Glutamatergic neuron (in vitro differentiated cells): ENCODE data around the gene PPP3R1. TPM values are rescaled to one million over a fixed set of nuclear protein-coding genes. Genes with fewer than 3 reads are reported as not detected.

Source experiments
- DNase-seq: peaks from one replicate; pipeline ENCODE4 v3.0.0; 2022
- H3K27ac Mint-ChIP-seq: one replicate; pipeline ENCODE4 v1.8.0; 2020; ENCODE audit warnings: mild to moderate bottlenecking, mixed read lengths, inconsistent platforms; ENCODE audit not compliant: unreplicated experiment
- H3K27me3 Mint-ChIP-seq: one replicate; pipeline ENCODE4 v1.8.0; 2020; ENCODE audit warnings: mild to moderate bottlenecking, moderate library complexity, mixed read lengths, inconsistent platforms; ENCODE audit not compliant: unreplicated experiment
- H3K36me3 Mint-ChIP-seq: one replicate; pipeline ENCODE4 v1.8.0; 2020; ENCODE audit warnings: mild to moderate bottlenecking, mixed read lengths, inconsistent platforms; ENCODE audit not compliant: unreplicated experiment
- H3K4me1 Mint-ChIP-seq: one replicate; pipeline ENCODE4 v1.8.0; 2020; ENCODE audit warnings: mild to moderate bottlenecking, low read depth, mixed read lengths, inconsistent platforms; ENCODE audit not compliant: unreplicated experiment
- H3K4me3 Mint-ChIP-seq: one replicate; pipeline ENCODE4 v1.8.0; 2020; ENCODE audit warnings: mild to moderate bottlenecking, mixed read lengths, inconsistent platforms; ENCODE audit not compliant: unreplicated experiment
- H3K9me3 Mint-ChIP-seq: one replicate; pipeline ENCODE4 v1.8.0; 2020; ENCODE audit warnings: mild to moderate bottlenecking, moderate library complexity, mixed read lengths, inconsistent platforms; ENCODE audit not compliant: unreplicated experiment
- CTCF ChIP-seq: fragments of 200-600 bp; sonication (generic); IDR thresholded peaks from one replicate; pipeline ENCODE4 v1.5.0; 2021; ENCODE audit not compliant: partially characterized antibody, unreplicated experiment
- total RNA-seq: library from RNA; stranded (reverse); fragmentation: NEBNext Ultra II Directional; extraction: Animal tissue kit (Norgen Biotek cat#: 25700); gene quantifications from one replicate; pipeline ENCODE4 v1.2.1, GENCODE V29; 2021; ENCODE audit not compliant: unreplicated experiment

PPP3R1 gene
- total RNA-seq, 1 donor from 2014 or later, result 53.4 TPM

- no peaks in the 10 kb centered on the region for H3K9me3 Mint-ChIP-seq
- no peak for TF ChIP-seq CTCF
- H3K4me1 Mint-ChIP-seq, result peaks cover 20% of the 10 kb centered on the region
- no peak overlapping the region for H3K27ac Mint-ChIP-seq
- no peak for DNase-seq
- H3K36me3 Mint-ChIP-seq, result no peaks in the 10 kb centered on the region
- H3K4me3 Mint-ChIP-seq, result no peak overlapping the region
- H3K27me3 Mint-ChIP-seq, result peaks cover 2% of the 10 kb centered on the region
Measured at GRCh38 chr2:68287580-68288441, 35.5 kb upstream of the PPP3R1 start.

GRCh38 chr2:68284896-68285295, 32.6 kb upstream of the PPP3R1 start:
- Mint-ChIP-seq H3K36me3 (no peaks in the 10 kb centered on the region), H3K27ac (no peak overlapping the region), H3K9me3 (no peaks in the 10 kb centered on the region), H3K27me3 (peaks cover 2% of the 10 kb centered on the region), H3K4me1 (peaks cover 17% of the 10 kb centered on the region), H3K4me3 (no peak overlapping the region)
- no peak for TF ChIP-seq CTCF
- DNase-seq, result no peak

DNA sequence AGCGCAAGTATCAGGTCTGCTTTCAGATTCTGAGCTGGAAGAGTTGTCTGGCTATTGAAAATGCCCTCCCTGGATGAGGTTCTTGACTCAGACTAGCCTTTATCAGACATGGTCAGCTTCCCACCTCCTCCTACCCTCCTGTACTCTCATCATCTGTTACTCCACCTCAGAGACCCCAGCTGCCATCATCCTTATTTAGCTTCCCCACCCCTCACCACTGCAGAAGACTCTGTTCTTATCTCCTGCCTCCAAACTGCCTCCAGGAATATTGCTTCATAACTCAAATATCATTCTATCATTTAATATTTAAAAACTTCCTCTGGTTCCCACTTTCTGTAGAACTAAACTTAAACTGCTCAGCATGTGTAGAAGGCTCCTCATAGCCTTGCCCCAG, 31.1 kb upstream of the PPP3R1 start:
- DNase-seq, result no peak
- no peak overlapping the region for H3K4me3 Mint-ChIP-seq
- peaks cover 17% of the 10 kb centered on the region for H3K4me1 Mint-ChIP-seq
- no peak overlapping the region for H3K27ac Mint-ChIP-seq
- no peaks in the 10 kb centered on the region for H3K9me3 Mint-ChIP-seq
- TF ChIP-seq CTCF, result no peak
- no peaks in the 10 kb centered on the region for H3K36me3 Mint-ChIP-seq
- H3K27me3 Mint-ChIP-seq, result peaks cover 2% of the 10 kb centered on the region

DNA sequence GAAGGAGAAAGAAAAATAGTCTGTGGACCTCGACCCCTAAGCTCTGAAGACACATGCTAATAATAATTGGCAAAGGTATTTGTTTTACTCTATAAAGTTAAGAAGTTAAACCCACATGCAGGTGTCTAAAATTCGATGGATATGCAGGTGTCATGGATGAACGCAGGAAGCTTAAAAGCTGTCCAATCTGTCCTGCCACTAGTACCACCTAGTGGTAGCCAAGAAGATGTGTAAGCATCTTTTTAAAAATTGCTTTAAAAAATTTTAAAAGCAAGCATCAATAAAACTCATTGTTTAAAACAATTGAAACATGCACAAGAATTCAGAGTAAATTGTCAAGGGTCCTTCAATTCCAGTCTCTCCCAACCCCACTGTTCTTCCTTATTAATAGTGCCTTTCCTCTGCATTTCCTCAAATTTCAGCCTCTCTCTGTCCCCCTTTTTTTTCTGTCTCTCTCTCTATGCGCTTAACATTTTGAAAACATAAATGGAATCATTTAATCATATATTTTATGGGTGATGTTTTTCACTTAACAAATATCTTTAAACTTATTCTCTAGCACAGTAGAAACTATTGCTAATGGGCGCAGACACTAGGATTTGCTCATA, 30.6 kb upstream of the PPP3R1 start:
- Mint-ChIP-seq H3K27ac (no peak overlapping the region), H3K36me3 (no peaks in the 10 kb centered on the region), H3K9me3 (no peaks in the 10 kb centered on the region), H3K27me3 (peaks cover 2% of the 10 kb centered on the region), H3K4me3 (no peak overlapping the region), H3K4me1 (peaks cover 17% of the 10 kb centered on the region)
- DNase-seq, result no peak
- peak; percentile 81 for TF ChIP-seq CTCF

- DNase-seq, result no peak
- TF ChIP-seq CTCF, result no peak
- Mint-ChIP-seq H3K27ac (no peak overlapping the region), H3K4me3 (no peak overlapping the region), H3K27me3 (peaks cover 2% of the 10 kb centered on the region), H3K9me3 (no peaks in the 10 kb centered on the region), H3K4me1 (peaks cover 14% of the 10 kb centered on the region), H3K36me3 (no peaks in the 10 kb centered on the region)
Measured at GRCh38 chr2:68280796-68281195, 28.5 kb upstream of the PPP3R1 start.
